Right lobe of liver (tissue), 6 donors: ENCODE measurements around the gene NBDY. TPM values are rescaled to one million over a fixed set of nuclear protein-coding genes. Genes with fewer than 3 reads are reported as not detected.
"Not testable (repeated sequence)": the region's sequence is repeated elsewhere in the genome, so short reads cannot be mapped to it uniquely, and the experiment has no call there.

ENCODE experiments used
- ATAC-seq, 4 donors: fragments of 200-7000 bp; cut with Tn5 transposase; one replicate each; pipeline ENCODE4 v1.9.1; 2020; ENCODE audit warnings: mild to moderate bottlenecking in 4 of 4, moderate library complexity in 4 of 4
- DNase-seq, 3 donors: peaks; one replicate each; pipeline ENCODE4 v3.0.0-alpha.2; 2020
- H3K27ac ChIP-seq, 3 donors: fragments of 200-600 bp; one replicate each; pipeline ENCODE4 v1.8.0; 2022
- H3K27me3 ChIP-seq, 2 donors: fragments of 200-600 bp; one replicate each; pipeline ENCODE4 v1.8.0; 2022
- H3K36me3 ChIP-seq, 4 donors: fragments of 200-600 bp; sonication (generic) in 1 of 4; one replicate each; pipeline versions ENCODE4 v1.5.1 to v1.8.0; 2017 to 2022; ENCODE audit warnings: control low read depth in 1 of 4
- H3K4me1 ChIP-seq, 4 donors: fragments of 200-600 bp; sonication (generic) in 1 of 4; one replicate each; pipeline versions ENCODE4 v1.5.1 to v1.8.0; 2017 to 2022; ENCODE audit warnings: control low read depth in 1 of 4
- H3K4me3 ChIP-seq, 3 donors: fragments of 200-600 bp; one replicate each; pipeline ENCODE4 v1.8.0; 2022
- H3K9me3 ChIP-seq, 4 donors: fragments of 200-600 bp; sonication (generic) in 1 of 4; one replicate each; pipeline versions ENCODE4 v1.5.1 to v1.8.0; 2017 to 2022; ENCODE audit warnings: control low read depth in 1 of 4
- CTCF ChIP-seq, 4 donors: fragments of 200-600 bp in 3 of 4; fragments of 450-650 bp in 1 of 4; IDR thresholded peaks; one replicate each; pipeline versions ENCODE4 v1.5.1 to v1.8.0; 2016 to 2022; ENCODE audit warnings: antibody characterized with exemption in 4 of 4, mild to moderate bottlenecking in 2 of 4
- POLR2A ChIP-seq: fragments of 450-650 bp; IDR thresholded peaks from one replicate; pipeline ENCODE4 v1.6.1; 2017; ENCODE audit warnings: antibody characterized with exemption, mild to moderate bottlenecking
- WGBS: methylation state at CpG from one replicate; pipeline ENCODE4 v1.1.6; 2018; ENCODE audit warnings: low coverage, low lambda C conversion rate; ENCODE audit not compliant: insufficient coverage; ENCODE audit errors: missing lambda C conversion rate; 5-methylcytosine and 5-hydroxymethylcytosine counted together
- intact Hi-C, 2 donors: fragments of 100-400 bp; cut with DNase I; formaldehyde crosslinking; loops; one replicate each; pipeline versions ENCODE4 v1.11.2 to v1.14.1; 2022
- total RNA-seq, 6 experiments: library from RNA; depleted of rRNA in 2 of 6; stranded (reverse); fragments of >200 nt in 2 of 6; fragmentation: NEBNext Ultra II Directional in 3 of 6; extraction: Animal tissue kit (Norgen Biotek cat#: 25700) in 3 of 6; gene quantifications; one replicate each; pipeline versions ENCODE4 v1.1.0 to v1.2.4, GENCODE V29; 2016 to 2023
- donor health status: DM: no; HTN: yes; CAD: no.
- donor health status: DM: no; HTN: no; CAD: no.
- donor health status: DM: no; HTN: no; CAD: no.
- donor health status: DM: no; HTN: yes; CAD: no.
- donor health status: DM: no; HTN: yes; CAD: no.

NBDY gene
- total RNA-seq, 6 experiments from 2014 or later, result 2.8 to 10.0 (median 5.4) TPM

GRCh38 chrX:56803850-56804681, 75.0 kb downstream of the NBDY start:
- no peak overlapping the region for H3K27ac ChIP-seq
- intact Hi-C loops, result no loop called here
- no peaks in the 10 kb centered on the region for H3K9me3 ChIP-seq
- WGBS, result 45% methylated on average over 4 of the region's 11 CpGs
- no peaks in the 10 kb centered on the region for H3K27me3 ChIP-seq
- ATAC-seq, result no peak
- no peak overlapping the region for H3K4me3 ChIP-seq
- no peak for DNase-seq
- TF ChIP-seq CTCF (IDR thresholded peaks at IDR 0.05) (no peak), POLR2A (no peak)
- H3K4me1 ChIP-seq, result no peaks in the 10 kb centered on the region
- no peaks in the 10 kb centered on the region for H3K36me3 ChIP-seq

GRCh38 chrX:56804867-56805266, 75.8 kb downstream of the NBDY start:
- intact Hi-C loops, result no loop called here
- 70% methylated on average over 4 of the region's 4 CpGs for WGBS
- H3K27ac ChIP-seq, result no peak overlapping the region
- H3K27me3 ChIP-seq, result no peaks in the 10 kb centered on the region
- no peaks in the 10 kb centered on the region for H3K4me1 ChIP-seq
- no peak overlapping the region for H3K4me3 ChIP-seq
- no peaks in the 10 kb centered on the region for H3K9me3 ChIP-seq
- ATAC-seq (no peak), DNase-seq (no peak)
- TF ChIP-seq POLR2A (no peak), CTCF (IDR thresholded peaks at IDR 0.05) (no peak)
- no peaks in the 10 kb centered on the region for H3K36me3 ChIP-seq

DNA sequence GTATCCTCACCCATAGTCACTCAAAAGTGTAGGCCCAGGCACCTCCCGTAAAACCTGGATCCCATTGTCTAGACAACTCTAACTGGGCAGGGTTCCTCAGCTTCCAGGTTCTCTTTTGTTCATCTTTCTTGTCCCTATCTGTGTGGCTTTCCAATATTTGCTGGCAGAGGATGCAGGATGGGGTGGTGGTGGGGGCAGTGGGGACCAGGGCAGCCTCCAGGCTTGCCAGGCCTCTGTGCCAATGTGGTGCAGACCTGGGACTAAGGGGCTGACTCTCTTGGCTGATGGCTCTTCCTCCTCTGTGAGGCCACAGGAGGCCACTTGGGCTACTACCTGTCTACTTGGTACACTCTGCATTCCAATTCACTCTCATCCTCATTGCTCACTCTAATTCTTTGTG, 76.4 kb downstream of the NBDY start:
- no peak overlapping the region for H3K4me3 ChIP-seq
- H3K4me1 ChIP-seq, result no peaks in the 10 kb centered on the region
- 80% methylated on average over 1 of the region's 1 CpG for WGBS
- ATAC-seq, result no peak
- intact Hi-C loops, result no loop called here
- no peak for DNase-seq
- H3K9me3 ChIP-seq, result no peaks in the 10 kb centered on the region
- TF ChIP-seq POLR2A (no peak), CTCF (IDR thresholded peaks at IDR 0.05) (no peak)
- H3K36me3 ChIP-seq, result no peaks in the 10 kb centered on the region
- no peak overlapping the region for H3K27ac ChIP-seq
- no peaks in the 10 kb centered on the region for H3K27me3 ChIP-seq

- H3K27ac ChIP-seq, H3K36me3 ChIP-seq, intact Hi-C loops, DNase-seq, ATAC-seq, H3K4me3 ChIP-seq, H3K4me1 ChIP-seq, H3K27me3 ChIP-seq, H3K9me3 ChIP-seq: not testable (repeated sequence)
- WGBS, result 81% methylated on average over 2 of the region's 2 CpGs
Observed at GRCh38 chrX:56806176-56806575, 77.1 kb downstream of the NBDY start.

- no peaks in the 10 kb centered on the region for H3K4me1 ChIP-seq
- no peak for TF ChIP-seq CTCF (IDR thresholded peaks at IDR 0.05)
- no peak for TF ChIP-seq POLR2A
- H3K27me3 ChIP-seq, result no peaks in the 10 kb centered on the region
- no peak overlapping the region for H3K4me3 ChIP-seq
- no peaks in the 10 kb centered on the region for H3K9me3 ChIP-seq
- ATAC-seq, result no peak
- intact Hi-C loops, result no loop called here
- no peak for DNase-seq
- H3K36me3 ChIP-seq, result no peaks in the 10 kb centered on the region
- no CpG with 5 or more reads among the region's 5 CpGs for WGBS
- no peak overlapping the region for H3K27ac ChIP-seq
Observed at GRCh38 chrX:56811599-56811998, 82.6 kb downstream of the NBDY start.
